Panc1 (cell line): ENCODE results near the gene TSSK3. TPM values are rescaled to one million over a fixed set of nuclear protein-coding genes. Genes with fewer than 3 reads are reported as not detected.

ENCODE experiments used
- ATAC-seq: fragments of 200-7000 bp; cut with Tn5 transposase; 2 replicates; pipeline ENCODE4 v1.9.1; 2020; ENCODE audit warnings: mild to moderate bottlenecking, moderate library complexity
- BruUV-seq: library from RNA; stranded (reverse); fragments of 400-500 nt; replicated peaks from 2 replicates; lab custom pipeline; 2021; lab: Mats Ljungman, UMichigan
- CTCF ChIA-PET: fragments of 300-600 bp; sonication (Branson Sonifier 250); formaldehyde crosslinking; loops from one replicate; lab custom pipeline; 2022; ENCODE audit warnings: antibody characterized with exemption; lab: Charles Lee
- POLR2A ChIA-PET: fragments of 300-600 bp; sonication (Branson Sonifier 250); formaldehyde crosslinking; loops from one replicate; lab custom pipeline; 2022; ENCODE audit warnings: antibody characterized with exemption; lab: Charles Lee
- DNase-seq: peaks from one replicate; pipeline ENCODE4 v3.0.0-alpha.2; 2010; ENCODE audit warnings: low read depth, low spot score
- H3K27ac ChIP-seq: 2 replicates; pipeline ENCODE4 v1.5.1; 2011; ENCODE audit warnings: mild to moderate bottlenecking, low read length, inconsistent platforms
- H3K27me3 ChIP-seq: fragments of 200-500 bp; sonication (Bioruptor generic); 2 replicates; pipeline ENCODE4 v1.6.0; 2014; ENCODE audit warnings: low read length, inconsistent platforms; ENCODE audit not compliant: control insufficient read depth, insufficient read depth
- H3K36me3 ChIP-seq: fragments of 200-500 bp; sonication (Bioruptor generic); 2 replicates; pipeline ENCODE4 v1.5.1; 2014; ENCODE audit warnings: inconsistent platforms, mild to moderate bottlenecking, low read length, moderate library complexity; ENCODE audit not compliant: control insufficient read depth, insufficient read depth
- H3K4me1 ChIP-seq: 2 replicates; pipeline ENCODE4 v1.5.1; 2011; ENCODE audit warnings: inconsistent platforms, mild to moderate bottlenecking, low read length, moderate library complexity; ENCODE audit not compliant: control insufficient read depth, insufficient read depth
- H3K4me3 ChIP-seq, 2 experiments: 2 replicates each; pipeline ENCODE4 v1.5.1; 2011 to 2012; ENCODE audit warnings: low read depth in 2 of 2, low read length in 2 of 2, mild to moderate bottlenecking in 2 of 2, inconsistent platforms in 1 of 2, moderate library complexity in 1 of 2
- H3K9me3 ChIP-seq: fragments of 200-500 bp; sonication (Bioruptor generic); 2 replicates; pipeline ENCODE4 v1.5.1; 2014; ENCODE audit warnings: low read depth, mild to moderate bottlenecking, inconsistent platforms, low read length, moderate library complexity; ENCODE audit not compliant: control insufficient read depth, insufficient read depth
- CTCF ChIP-seq: fragments of 450-650 bp; IDR thresholded peaks from 2 replicates; pipeline ENCODE4 v1.5.1; 2017; ENCODE audit warnings: mild to moderate bottlenecking
- POLR2AphosphoS5 ChIP-seq: IDR thresholded peaks from 2 replicates; pipeline ENCODE4 v1.6.1; 2012; ENCODE audit warnings: mild to moderate bottlenecking, low read depth, low read length, moderate library complexity
- REST ChIP-seq, 2 experiments: IDR thresholded peaks; 2 replicates each; pipeline ENCODE4 v1.6.1; 2011 to 2012; ENCODE audit warnings: low read depth in 2 of 2, control low read depth in 1 of 2, low read length in 1 of 2, mild to moderate bottlenecking in 1 of 2, moderate library complexity in 1 of 2; ENCODE audit not compliant: insufficient read depth in 1 of 2
- SIN3A ChIP-seq: IDR thresholded peaks from 2 replicates; pipeline ENCODE4 v1.6.1; 2012; ENCODE audit warnings: low read depth, mild to moderate bottlenecking, low read length, moderate library complexity, borderline replicate concordance; ENCODE audit not compliant: insufficient read depth
- TCF7L2 ChIP-seq: IDR thresholded peaks from 2 replicates; pipeline ENCODE4 v1.6.1; 2011; ENCODE audit warnings: mild to moderate bottlenecking, low read depth, low read length, inconsistent platforms
- in situ Hi-C: cut with HindIII; loops from 2 replicates; pipeline ENCODE4 v1.10.0; 2016; ENCODE audit warnings: low sequenced_read_pairs, low pct_unique_long_range_greater_than_20kb
- intact Hi-C: fragments of 100-400 bp; cut with micrococcal nuclease; formaldehyde crosslinking; loops from one replicate; pipeline ENCODE4 v1.10.0; 2022; ENCODE audit not compliant: unreplicated experiment
- total RNA-seq: library from RNA; stranded (reverse); gene quantifications from one replicate; pipeline ENCODE4 v1.2.1, GENCODE V29; 2021; ENCODE audit not compliant: unreplicated experiment

The TSSK3 gene
- total RNA-seq, 1 experiment from 2014 or later = 3.6 TPM

- Histone ChIP-seq H3K36me3 (peaks cover 5% of the 10 kb centered on the region), H3K9me3 (no peaks in the 10 kb centered on the region), H3K27ac (peak overlapping the region; percentile 79), H3K4me3 (no peak overlapping the region), H3K27me3 (no peaks in the 10 kb centered on the region), H3K4me1 (peaks cover 37% of the 10 kb centered on the region)
- ChIA-PET CTCF (interaction anchor here (0.6 to 0.7 kb wide), 4 partner anchors 13 to 810 kb away, joined by 6 to 9 read pairs (median 7); no protein-coding TSS in a partner anchor), POLR2A (no interaction called here)
- in situ Hi-C loops = no loop called here
- intact Hi-C loops = no loop called here
- no TSS peak for BruUV-seq
- DNase-seq (no peak), ATAC-seq (peak; percentile 41)
- TF ChIP-seq REST (IDR thresholded peaks at IDR 0.05; ENCODE audit: insufficient read depth in 1 of 2, low read depth in 2 of 2, low read length in 1 of 2) (no peak), TCF7L2 (0 out of 2 replicates have a peak, but pooled peaks have one; percentile 51)
Observed at GRCh38 chr1:32337855-32338636, 24.3 kb upstream of the TSSK3 start.

GRCh38 chr1:32338637-32339145 lies 23.6 kb upstream of the TSSK3 start:
- Histone ChIP-seq H3K9me3 (no peaks in the 10 kb centered on the region), H3K36me3 (peaks cover 2% of the 10 kb centered on the region), H3K27me3 (no peaks in the 10 kb centered on the region), H3K4me3 (no peak overlapping the region), H3K4me1 (peaks cover 31% of the 10 kb centered on the region), H3K27ac (peak overlapping the region; percentile 79)
- no peak for TF ChIP-seq POLR2AphosphoS5
- no peak for TF ChIP-seq CTCF
- TF ChIP-seq REST (IDR thresholded peaks at IDR 0.05; ENCODE audit: insufficient read depth in 1 of 2, low read depth in 2 of 2, low read length in 1 of 2) = no peak
- TF ChIP-seq SIN3A = no peak
- TF ChIP-seq TCF7L2 = no peak
- ChIA-PET CTCF (no interaction called here), POLR2A (no interaction called here)
- DNase-seq = no peak
- BruUV-seq = no TSS peak
- in situ Hi-C loops (no loop called here), intact Hi-C loops (no loop called here)
- ATAC-seq = no peak
